K562 (cell line): ENCODE results near the gene CLCF1. TPM values are rescaled to one million over a fixed set of nuclear protein-coding genes. Genes with fewer than 3 reads are reported as not detected.
A peak's percentile ranks its signal among the peaks of the same experiment; 100 is the strongest.

Experiments
- ARID1B ChIP-seq: fragments of 450-650 bp; IDR thresholded peaks from 2 replicates; pipeline ENCODE4 v1.6.1; 2016; ENCODE audit warnings: antibody characterized with exemption, mild to moderate bottlenecking, inconsistent platforms
- BACH1 ChIP-seq: fragments of 200-800 bp; sonication (Bioruptor generic); IDR thresholded peaks from 2 replicates; pipeline ENCODE4 v1.6.1; 2016; ENCODE audit warnings: missing genetic modification characterization, missing compliant biosample characterization
- CC2D1A ChIP-seq: fragments of 450-650 bp; IDR thresholded peaks from 2 replicates; pipeline ENCODE4 v1.6.1; 2017; ENCODE audit warnings: mild to moderate bottlenecking
- ESRRB ChIP-seq: fragments of 250-450 bp; sonication (Bioruptor Pico); IDR thresholded peaks from 2 replicates; pipeline ENCODE4 v1.5.0; 2020; ENCODE audit warnings: mild to moderate bottlenecking, moderate library complexity, borderline replicate concordance
- ETV1 ChIP-seq: fragments of 450-650 bp; conservative IDR thresholded peaks from 2 replicates; pipeline ENCODE4 v1.6.1; 2016; ENCODE audit warnings: missing genetic modification characterization, control low read depth, low read depth, missing compliant biosample characterization
- GABPB1 ChIP-seq: sonication (generic); formaldehyde crosslinking; IDR thresholded peaks from 2 replicates; pipeline ENCODE4 v1.8.0; 2022; ENCODE audit warnings: mild to moderate bottlenecking, missing genetic modification reagents
- GATAD2B ChIP-seq: fragments of 450-650 bp; IDR thresholded peaks from 2 replicates; pipeline ENCODE4 v1.6.1; 2017; ENCODE audit warnings: mild to moderate bottlenecking, borderline replicate concordance
- HDGF ChIP-seq: fragments of 450-650 bp; IDR thresholded peaks from 2 replicates; pipeline ENCODE4 v1.6.1; 2016
- PML ChIP-seq: IDR thresholded peaks from 2 replicates; pipeline ENCODE4 v1.6.1; 2012; ENCODE audit warnings: low read length, inconsistent platforms
- SLC30A9 ChIP-seq: fragments of 250-450 bp; sonication (Bioruptor Pico); IDR thresholded peaks from 2 replicates; pipeline ENCODE4 v1.8.0; 2022; ENCODE audit warnings: mild to moderate bottlenecking, moderate library complexity
- U2AF2 ChIP-seq: fragments of 200-400 bp; formaldehyde crosslinking; optimal IDR thresholded peaks from 2 replicates; pipeline ENCODE3; 2017; ENCODE audit warnings: low read depth, mild to moderate bottlenecking, low read length
- ZKSCAN3 ChIP-seq: fragments of 250-450 bp; sonication (Bioruptor Pico); IDR thresholded peaks from 2 replicates; pipeline ENCODE4 v1.4.0; 2020
- ZNF212 ChIP-seq: fragments of 450-650 bp; formaldehyde crosslinking; IDR thresholded peaks from 2 replicates; pipeline ENCODE4 v1.4.0; 2020; ENCODE audit warnings: mild to moderate bottlenecking
- ZNF224 ChIP-seq: sonication (generic); formaldehyde crosslinking; IDR thresholded peaks from 2 replicates; pipeline ENCODE4 v1.8.0; 2022; ENCODE audit warnings: mild to moderate bottlenecking, missing genetic modification reagents
- ZNF232 ChIP-seq: sonication (generic); formaldehyde crosslinking; IDR thresholded peaks from 2 replicates; pipeline ENCODE4 v1.8.0; 2022; ENCODE audit warnings: mild to moderate bottlenecking, missing genetic modification reagents
- ZNF3 ChIP-seq: fragments of 250-450 bp; sonication (Bioruptor Pico); IDR thresholded peaks from 2 replicates; pipeline ENCODE4 v1.5.0; 2021; ENCODE audit warnings: mild to moderate bottlenecking, moderate library complexity
- ZNF324 ChIP-seq: fragments of 250-450 bp; sonication (Bioruptor Pico); IDR thresholded peaks from 2 replicates; pipeline ENCODE4 v1.4.0; 2020; ENCODE audit warnings: mild to moderate bottlenecking
- ZSCAN32 ChIP-seq: fragments of 450-650 bp; formaldehyde crosslinking; IDR thresholded peaks from 2 replicates; pipeline ENCODE4 v1.4.0; 2020; ENCODE audit warnings: mild to moderate bottlenecking, moderate library complexity
- polyA plus RNA-seq, 8 experiments: library from polyadenylated mRNA; depleted of rRNA in 4 of 8; stranded (reverse) in 5 of 8; unstranded in 3 of 8; fragments of >200 nt; fragmentation: Nextera tagmentation in 2 of 8; fragmentation: Illumina TruSeq in 1 of 8; extraction: Ambion mirVana in 2 of 8; extraction: Trizol in 1 of 8; gene quantifications; 2 replicates each; pipeline versions ENCODE4 v1.2.1 to v1.2.3, GENCODE V29; 2011 to 2014; ENCODE audit warnings: inconsistent platforms in 1 of 8, missing spikeins in 1 of 8
- total RNA-seq, 7 experiments: library from RNA; depleted of rRNA in 6 of 7; stranded (reverse); fragments of >200 nt in 6 of 7; fragmentation: Illumina TruSeq in 2 of 7; extraction: Trizol in 2 of 7; gene quantifications; 2 replicates each; pipeline versions ENCODE4 v1.2.1 to v1.2.3, GENCODE V29; 2011 to 2021; ENCODE audit warnings: low replicate concordance in 1 of 7
- TF ChIP-seq, protein P1 (sequence below): fragments of 450-650 bp; IDR thresholded peaks from 2 replicates; pipeline ENCODE4 v1.6.1; 2017; ENCODE audit warnings: mild to moderate bottlenecking, moderate library complexity
- TF ChIP-seq, protein P2 (sequence below): sonication (generic); formaldehyde crosslinking; IDR thresholded peaks from 2 replicates; pipeline ENCODE4 v1.8.0; 2022; ENCODE audit warnings: missing genetic modification reagents, mild to moderate bottlenecking, moderate library complexity, borderline replicate concordance
- TF ChIP-seq, protein P3 (sequence below): fragments of 250-450 bp; sonication (Bioruptor Pico); IDR thresholded peaks from 2 replicates; pipeline ENCODE4 v1.4.0; 2020
- TF ChIP-seq, protein P4 (sequence below): fragments of 250-450 bp; sonication (Bioruptor Pico); IDR thresholded peaks from 2 replicates; pipeline ENCODE4 v1.8.0; 2021; ENCODE audit warnings: moderate library complexity, mild to moderate bottlenecking, inconsistent platforms

Gene CLCF1
- total and polyA plus RNA-seq, 9 of the 15 experiments (the other 6 are each of a cell fraction or from before 2014, with no cell fraction given) = 0.49 to 5.8 (median 3.0) TPM

- TF ChIP-seq, protein P1, sequence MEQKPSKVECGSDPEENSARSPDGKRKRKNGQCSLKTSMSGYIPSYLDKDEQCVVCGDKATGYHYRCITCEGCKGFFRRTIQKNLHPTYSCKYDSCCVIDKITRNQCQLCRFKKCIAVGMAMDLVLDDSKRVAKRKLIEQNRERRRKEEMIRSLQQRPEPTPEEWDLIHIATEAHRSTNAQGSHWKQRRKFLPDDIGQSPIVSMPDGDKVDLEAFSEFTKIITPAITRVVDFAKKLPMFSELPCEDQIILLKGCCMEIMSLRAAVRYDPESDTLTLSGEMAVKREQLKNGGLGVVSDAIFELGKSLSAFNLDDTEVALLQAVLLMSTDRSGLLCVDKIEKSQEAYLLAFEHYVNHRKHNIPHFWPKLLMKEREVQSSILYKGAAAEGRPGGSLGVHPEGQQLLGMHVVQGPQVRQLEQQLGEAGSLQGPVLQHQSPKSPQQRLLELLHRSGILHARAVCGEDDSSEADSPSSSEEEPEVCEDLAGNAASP = no peak
- TF ChIP-seq, protein P2, sequence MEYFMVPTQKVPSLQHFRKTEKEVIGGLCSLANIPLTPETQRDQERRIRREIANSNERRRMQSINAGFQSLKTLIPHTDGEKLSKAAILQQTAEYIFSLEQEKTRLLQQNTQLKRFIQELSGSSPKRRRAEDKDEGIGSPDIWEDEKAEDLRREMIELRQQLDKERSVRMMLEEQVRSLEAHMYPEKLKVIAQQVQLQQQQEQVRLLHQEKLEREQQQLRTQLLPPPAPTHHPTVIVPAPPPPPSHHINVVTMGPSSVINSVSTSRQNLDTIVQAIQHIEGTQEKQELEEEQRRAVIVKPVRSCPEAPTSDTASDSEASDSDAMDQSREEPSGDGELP (CRISPR knock-in tag) = peak; percentile 36
- TF ChIP-seq ESRRB (no peak), ZSCAN32 (no peak), U2AF2 (no peak), PML (no peak), CC2D1A (peak; percentile 37; the same call in 1 of the 2 replicates), ARID1B (peak; percentile 87), ZNF324 (CRISPR knock-in tag) (no peak), GATAD2B (no peak), ZNF3 (CRISPR knock-in tag) (no peak), SLC30A9 (no peak), ETV1 (tag) (peak; percentile 82), ZNF224 (CRISPR knock-in tag) (no peak), ZNF212 (CRISPR knock-in tag) (no peak), ZKSCAN3 (CRISPR knock-in tag) (no peak), HDGF (no peak), GABPB1 (CRISPR knock-in tag) (peak; percentile 13; the same call in 1 of the 2 replicates), BACH1 (tag) (peak; percentile 79; the same call in 1 of the 2 replicates), ZNF232 (CRISPR knock-in tag) (no peak)
- TF ChIP-seq, protein P3, sequence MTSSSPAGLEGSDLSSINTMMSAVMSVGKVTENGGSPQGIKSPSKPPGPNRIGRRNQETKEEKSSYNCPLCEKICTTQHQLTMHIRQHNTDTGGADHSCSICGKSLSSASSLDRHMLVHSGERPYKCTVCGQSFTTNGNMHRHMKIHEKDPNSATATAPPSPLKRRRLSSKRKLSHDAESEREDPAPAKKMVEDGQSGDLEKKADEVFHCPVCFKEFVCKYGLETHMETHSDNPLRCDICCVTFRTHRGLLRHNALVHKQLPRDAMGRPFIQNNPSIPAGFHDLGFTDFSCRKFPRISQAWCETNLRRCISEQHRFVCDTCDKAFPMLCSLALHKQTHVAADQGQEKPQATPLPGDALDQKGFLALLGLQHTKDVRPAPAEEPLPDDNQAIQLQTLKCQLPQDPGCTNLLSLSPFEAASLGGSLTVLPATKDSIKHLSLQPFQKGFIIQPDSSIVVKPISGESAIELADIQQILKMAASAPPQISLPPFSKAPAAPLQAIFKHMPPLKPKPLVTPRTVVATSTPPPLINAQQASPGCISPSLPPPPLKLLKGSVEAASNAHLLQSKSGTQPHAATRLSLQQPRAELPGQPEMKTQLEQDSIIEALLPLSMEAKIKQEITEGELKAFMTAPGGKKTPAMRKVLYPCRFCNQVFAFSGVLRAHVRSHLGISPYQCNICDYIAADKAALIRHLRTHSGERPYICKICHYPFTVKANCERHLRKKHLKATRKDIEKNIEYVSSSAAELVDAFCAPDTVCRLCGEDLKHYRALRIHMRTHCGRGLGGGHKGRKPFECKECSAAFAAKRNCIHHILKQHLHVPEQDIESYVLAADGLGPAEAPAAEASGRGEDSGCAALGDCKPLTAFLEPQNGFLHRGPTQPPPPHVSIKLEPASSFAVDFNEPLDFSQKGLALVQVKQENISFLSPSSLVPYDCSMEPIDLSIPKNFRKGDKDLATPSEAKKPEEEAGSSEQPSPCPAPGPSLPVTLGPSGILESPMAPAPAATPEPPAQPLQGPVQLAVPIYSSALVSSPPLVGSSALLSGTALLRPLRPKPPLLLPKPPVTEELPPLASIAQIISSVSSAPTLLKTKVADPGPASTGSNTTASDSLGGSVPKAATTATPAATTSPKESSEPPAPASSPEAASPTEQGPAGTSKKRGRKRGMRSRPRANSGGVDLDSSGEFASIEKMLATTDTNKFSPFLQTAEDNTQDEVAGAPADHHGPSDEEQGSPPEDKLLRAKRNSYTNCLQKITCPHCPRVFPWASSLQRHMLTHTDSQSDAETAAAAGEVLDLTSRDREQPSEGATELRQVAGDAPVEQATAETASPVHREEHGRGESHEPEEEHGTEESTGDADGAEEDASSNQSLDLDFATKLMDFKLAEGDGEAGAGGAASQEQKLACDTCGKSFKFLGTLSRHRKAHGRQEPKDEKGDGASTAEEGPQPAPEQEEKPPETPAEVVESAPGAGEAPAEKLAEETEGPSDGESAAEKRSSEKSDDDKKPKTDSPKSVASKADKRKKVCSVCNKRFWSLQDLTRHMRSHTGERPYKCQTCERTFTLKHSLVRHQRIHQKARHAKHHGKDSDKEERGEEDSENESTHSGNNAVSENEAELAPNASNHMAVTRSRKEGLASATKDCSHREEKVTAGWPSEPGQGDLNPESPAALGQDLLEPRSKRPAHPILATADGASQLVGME (CRISPR knock-in tag) = no peak
- TF ChIP-seq, protein P4, sequence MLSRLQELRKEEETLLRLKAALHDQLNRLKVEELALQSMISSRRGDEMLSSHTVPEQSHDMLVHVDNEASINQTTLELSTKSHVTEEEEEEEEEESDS (CRISPR knock-in tag) = no peak
These were observed 19.0 kb downstream of the CLCF1 start (continued) for GRCh38 chr11:67354075-67355022.
